Activated naive CD8-positive, alpha-beta T cell treated with anti-CD3 and anti-CD28 coated beads for 36 hours (primary cell): ENCODE results near the gene DND1. TPM values are rescaled to one million over a fixed set of nuclear protein-coding genes. Genes with fewer than 3 reads are reported as not detected.
"Not testable (repeated sequence)": the region's sequence is repeated elsewhere in the genome, so short reads cannot be mapped to it uniquely, and the experiment has no call there.

Experiments
- DNase-seq: peaks from one replicate; pipeline ENCODE4 v3.0.0; 2021
- H3K27ac Mint-ChIP-seq: one replicate; pipeline ENCODE4 v1.8.0; 2022; ENCODE audit warnings: mild to moderate bottlenecking, moderate library complexity, mixed read lengths
- H3K27me3 Mint-ChIP-seq: one replicate; pipeline ENCODE4 v1.8.0; 2022; ENCODE audit warnings: mild to moderate bottlenecking, mixed read lengths
- H3K36me3 Mint-ChIP-seq: one replicate; pipeline ENCODE4 v1.8.0; 2021; ENCODE audit warnings: mild to moderate bottlenecking, mixed read lengths
- H3K4me1 Mint-ChIP-seq: one replicate; pipeline ENCODE4 v1.8.0; 2021; ENCODE audit warnings: mixed read lengths
- H3K4me3 Mint-ChIP-seq: one replicate; pipeline ENCODE4 v1.8.0; 2022; ENCODE audit warnings: mild to moderate bottlenecking, moderate library complexity, mixed read lengths
- H3K9me3 Mint-ChIP-seq: one replicate; pipeline ENCODE4 v1.8.0; 2022; ENCODE audit warnings: mixed read lengths
- total RNA-seq, 2 experiments: library from RNA; stranded (reverse); gene quantifications; one replicate each; pipeline ENCODE4 v1.2.3, GENCODE V29; 2021

Gene DND1
- total RNA-seq, 2 experiments from 2014 or later: 2.7 to 3.7 TPM

- Mint-ChIP-seq H3K4me3 (no peak overlapping the region), H3K4me1 (peaks cover 50% of the 10 kb centered on the region)
These were observed 30.7 kb downstream of the DND1 start for GRCh38 chr5:140642718-140643117.

GRCh38 chr5:140641716-140642115, 31.7 kb downstream of the DND1 start:
- Mint-ChIP-seq H3K27ac (no peak overlapping the region), H3K4me3 (peak overlapping the region; percentile 34), H3K27me3 (no peaks in the 10 kb centered on the region), H3K36me3 (peaks cover 17% of the 10 kb centered on the region), H3K4me1 (peaks cover 50% of the 10 kb centered on the region), H3K9me3 (no peaks in the 10 kb centered on the region)
- no peak for DNase-seq

More at GRCh38 chr5:140642718-140643117, 30.7 kb downstream of the DND1 start:
- no peak for DNase-seq
- Mint-ChIP-seq H3K36me3 (peaks cover 22% of the 10 kb centered on the region), H3K27ac (no peak overlapping the region), H3K9me3 (no peaks in the 10 kb centered on the region), H3K27me3 (peaks cover 3% of the 10 kb centered on the region)

- H3K36me3 Mint-ChIP-seq: peaks cover 12% of the 10 kb centered on the region
- H3K27me3 Mint-ChIP-seq: no peaks in the 10 kb centered on the region
- DNase-seq: peak; percentile 97
- no peaks in the 10 kb centered on the region for H3K9me3 Mint-ChIP-seq
- H3K4me1 Mint-ChIP-seq: peaks cover 43% of the 10 kb centered on the region
- peak within 1 kb of the TSS; percentile 86 for H3K27ac Mint-ChIP-seq
- H3K4me3 Mint-ChIP-seq: peak within 1 kb of the TSS; percentile 88
These were observed 34.0 kb downstream of the DND1 start, which contains the start of gene TMCO6 for GRCh38 chr5:140639148-140639981. Gene TMCO6 (plus strand): TSS chr5:140639451. CDS start chr5:140639528, 77 bp downstream.

GRCh38 chr5:140638898-140639147, 34.6 kb downstream of the DND1 start:
- Mint-ChIP-seq H3K36me3 (peaks cover 12% of the 10 kb centered on the region), H3K4me3 (peak overlapping the region; percentile 88), H3K27ac (peak overlapping the region; percentile 86), H3K4me1 (peaks cover 43% of the 10 kb centered on the region)
- not testable (repeated sequence) for H3K9me3 Mint-ChIP-seq, DNase-seq, H3K27me3 Mint-ChIP-seq

GRCh38 chr5:140637371-140638100, 35.8 kb downstream of the DND1 start:
- no peak overlapping the region for H3K4me3 Mint-ChIP-seq
- peaks cover 12% of the 10 kb centered on the region for H3K36me3 Mint-ChIP-seq
- H3K27ac Mint-ChIP-seq: no peak overlapping the region
- peaks cover 52% of the 10 kb centered on the region for H3K4me1 Mint-ChIP-seq
- H3K27me3 Mint-ChIP-seq: peaks cover 9% of the 10 kb centered on the region
- no peak for DNase-seq
- H3K9me3 Mint-ChIP-seq: no peaks in the 10 kb centered on the region

GRCh38 chr5:140635291-140636257, 37.8 kb downstream of the DND1 start:
- Mint-ChIP-seq H3K27me3 (peaks cover 23% of the 10 kb centered on the region), H3K27ac (peak overlapping the region; percentile 38), H3K36me3 (peaks cover 8% of the 10 kb centered on the region), H3K9me3 (no peaks in the 10 kb centered on the region), H3K4me1 (peaks cover 44% of the 10 kb centered on the region), H3K4me3 (no peak overlapping the region)
- no peak for DNase-seq

GRCh38 chr5:140634103-140634502, 39.3 kb downstream of the DND1 start:
- H3K4me1 Mint-ChIP-seq: peaks cover 40% of the 10 kb centered on the region
- H3K9me3 Mint-ChIP-seq: no peaks in the 10 kb centered on the region
- DNase-seq: no peak
- no peaks in the 10 kb centered on the region for H3K36me3 Mint-ChIP-seq
- peaks cover 23% of the 10 kb centered on the region for H3K27me3 Mint-ChIP-seq
- H3K4me3 Mint-ChIP-seq: no peak overlapping the region
- no peak overlapping the region for H3K27ac Mint-ChIP-seq

GRCh38 chr5:140633501-140633900, 39.9 kb downstream of the DND1 start:
- DNase-seq: no peak
- Mint-ChIP-seq H3K4me1 (peaks cover 34% of the 10 kb centered on the region), H3K36me3 (no peaks in the 10 kb centered on the region), H3K27me3 (peaks cover 23% of the 10 kb centered on the region), H3K27ac (no peak overlapping the region), H3K9me3 (no peaks in the 10 kb centered on the region), H3K4me3 (peak overlapping the region; percentile 82)

GRCh38 chr5:140633021-140633471, 40.3 kb downstream of the DND1 start, which contains the start of gene CD14:
Gene CD14 (minus strand): TSS chr5:140633175. CDS start chr5:140633071, 104 bp downstream.
- peak within 1 kb of the TSS; percentile 69 for H3K27ac Mint-ChIP-seq
- H3K4me3 Mint-ChIP-seq: peak within 1 kb of the TSS; percentile 82
- H3K4me1 Mint-ChIP-seq: peaks cover 32% of the 10 kb centered on the region
- H3K9me3 Mint-ChIP-seq: peaks cover 2% of the 10 kb centered on the region
- no peak for DNase-seq
- H3K27me3 Mint-ChIP-seq: peaks cover 23% of the 10 kb centered on the region
- no peaks in the 10 kb centered on the region for H3K36me3 Mint-ChIP-seq

- peaks cover 31% of the 10 kb centered on the region for H3K4me1 Mint-ChIP-seq
- H3K36me3 Mint-ChIP-seq: no peaks in the 10 kb centered on the region
- DNase-seq: peak; percentile 54
- H3K9me3 Mint-ChIP-seq: peaks cover 3% of the 10 kb centered on the region
- H3K27ac Mint-ChIP-seq: peak overlapping the region; percentile 69
- H3K4me3 Mint-ChIP-seq: peak overlapping the region; percentile 82
- H3K27me3 Mint-ChIP-seq: peaks cover 23% of the 10 kb centered on the region
These were observed 40.9 kb downstream of the DND1 start for GRCh38 chr5:140632366-140633020.

- Mint-ChIP-seq H3K27me3 (peaks cover 23% of the 10 kb centered on the region), H3K4me1 (peaks cover 31% of the 10 kb centered on the region), H3K4me3 (peak overlapping the region; percentile 82), H3K27ac (peak overlapping the region; percentile 69), H3K9me3 (peaks cover 3% of the 10 kb centered on the region), H3K36me3 (no peaks in the 10 kb centered on the region)
- peak; percentile 40 for DNase-seq
These were observed 41.5 kb downstream of the DND1 start for GRCh38 chr5:140631831-140632365.

- peaks cover 31% of the 10 kb centered on the region for H3K4me1 Mint-ChIP-seq
- H3K4me3 Mint-ChIP-seq: no peak overlapping the region
- H3K9me3 Mint-ChIP-seq: peaks cover 3% of the 10 kb centered on the region
- no peaks in the 10 kb centered on the region for H3K36me3 Mint-ChIP-seq
- DNase-seq: no peak
- no peak overlapping the region for H3K27ac Mint-ChIP-seq
- H3K27me3 Mint-ChIP-seq: peaks cover 23% of the 10 kb centered on the region
These were observed 42.3 kb downstream of the DND1 start for GRCh38 chr5:140631036-140631417.

GRCh38 chr5:140630292-140631035, 42.9 kb downstream of the DND1 start:
- no peaks in the 10 kb centered on the region for H3K36me3 Mint-ChIP-seq
- peaks cover 3% of the 10 kb centered on the region for H3K9me3 Mint-ChIP-seq
- DNase-seq: no peak
- peaks cover 23% of the 10 kb centered on the region for H3K27me3 Mint-ChIP-seq
- H3K4me1 Mint-ChIP-seq: peaks cover 28% of the 10 kb centered on the region
- no peak overlapping the region for H3K27ac Mint-ChIP-seq
- H3K4me3 Mint-ChIP-seq: no peak overlapping the region
